Measurements from ENCODE around the gene RNF152. TPM values are rescaled to one million over a fixed set of nuclear protein-coding genes. Genes with fewer than 3 reads are reported as not detected.
"Not testable (repeated sequence)": the region's sequence is repeated elsewhere in the genome, so short reads cannot be mapped to it uniquely, and the experiment has no call there.

RNF152 gene
- total RNA-seq, 1 experiment from 2014 or later, result 0.18 TPM

DNA sequence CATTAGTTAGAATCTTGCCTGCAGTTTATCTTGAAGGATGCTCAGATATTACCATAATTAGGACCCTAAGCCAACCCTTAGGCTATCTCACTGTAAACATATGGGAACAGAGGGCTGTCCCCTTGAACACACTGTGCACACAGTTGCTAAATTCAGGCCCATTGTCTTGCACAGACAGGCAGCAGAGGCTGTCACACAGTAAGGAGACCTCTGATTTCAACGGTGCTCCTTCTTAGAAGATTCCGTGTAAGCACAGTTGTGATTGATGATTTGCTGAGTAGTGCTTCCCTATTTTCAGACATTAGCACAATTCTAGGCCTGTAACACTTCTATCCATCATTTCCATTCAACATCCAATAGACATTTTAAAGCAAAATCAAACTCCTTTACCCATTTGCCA is 108.0 kb downstream of the RNF152 start:
- Histone ChIP-seq H3K4me1 (ENCODE audit: control insufficient read depth, insufficient read depth, low read length) (no peaks in the 10 kb centered on the region), H3K27me3 (ENCODE audit: control insufficient read depth, insufficient read depth, low read length) (no peaks in the 10 kb centered on the region), H3K4me3 (ENCODE audit: low read depth in 2 of 2, low read length in 2 of 2) (no peak overlapping the region), H3K9me3 (ENCODE audit: control insufficient read depth, insufficient read depth, low read depth, low read length) (no peaks in the 10 kb centered on the region), H3K36me3 (ENCODE audit: control insufficient read depth, insufficient read depth, low read length) (no peaks in the 10 kb centered on the region), H3K27ac (ENCODE audit: low read length) (no peak overlapping the region)
- no TSS peak for BruUV-seq (replicated peaks)
- CTCF ChIA-PET, result no interaction called here
- POLR2A ChIA-PET, result no interaction called here
- DNase-seq (ENCODE audit: low read depth, low spot score) (no peak), ATAC-seq (no peak)
- in situ Hi-C loops (cut with HindIII; ENCODE audit: low pct_unique_long_range_greater_than_20kb, low sequenced_read_pairs) (no loop called here), intact Hi-C loops (cut with micrococcal nuclease; ENCODE audit: unreplicated experiment) (no loop called here)
- TF ChIP-seq POLR2AphosphoS5 (IDR thresholded peaks at IDR 0.05; ENCODE audit: low read depth, low read length) (no peak), SIN3A (IDR thresholded peaks at IDR 0.05; ENCODE audit: borderline replicate concordance, insufficient read depth, low read depth, low read length) (no peak), TCF7L2 (IDR thresholded peaks at IDR 0.05; ENCODE audit: low read depth, low read length) (no peak)
- TF ChIP-seq, protein P1, sequence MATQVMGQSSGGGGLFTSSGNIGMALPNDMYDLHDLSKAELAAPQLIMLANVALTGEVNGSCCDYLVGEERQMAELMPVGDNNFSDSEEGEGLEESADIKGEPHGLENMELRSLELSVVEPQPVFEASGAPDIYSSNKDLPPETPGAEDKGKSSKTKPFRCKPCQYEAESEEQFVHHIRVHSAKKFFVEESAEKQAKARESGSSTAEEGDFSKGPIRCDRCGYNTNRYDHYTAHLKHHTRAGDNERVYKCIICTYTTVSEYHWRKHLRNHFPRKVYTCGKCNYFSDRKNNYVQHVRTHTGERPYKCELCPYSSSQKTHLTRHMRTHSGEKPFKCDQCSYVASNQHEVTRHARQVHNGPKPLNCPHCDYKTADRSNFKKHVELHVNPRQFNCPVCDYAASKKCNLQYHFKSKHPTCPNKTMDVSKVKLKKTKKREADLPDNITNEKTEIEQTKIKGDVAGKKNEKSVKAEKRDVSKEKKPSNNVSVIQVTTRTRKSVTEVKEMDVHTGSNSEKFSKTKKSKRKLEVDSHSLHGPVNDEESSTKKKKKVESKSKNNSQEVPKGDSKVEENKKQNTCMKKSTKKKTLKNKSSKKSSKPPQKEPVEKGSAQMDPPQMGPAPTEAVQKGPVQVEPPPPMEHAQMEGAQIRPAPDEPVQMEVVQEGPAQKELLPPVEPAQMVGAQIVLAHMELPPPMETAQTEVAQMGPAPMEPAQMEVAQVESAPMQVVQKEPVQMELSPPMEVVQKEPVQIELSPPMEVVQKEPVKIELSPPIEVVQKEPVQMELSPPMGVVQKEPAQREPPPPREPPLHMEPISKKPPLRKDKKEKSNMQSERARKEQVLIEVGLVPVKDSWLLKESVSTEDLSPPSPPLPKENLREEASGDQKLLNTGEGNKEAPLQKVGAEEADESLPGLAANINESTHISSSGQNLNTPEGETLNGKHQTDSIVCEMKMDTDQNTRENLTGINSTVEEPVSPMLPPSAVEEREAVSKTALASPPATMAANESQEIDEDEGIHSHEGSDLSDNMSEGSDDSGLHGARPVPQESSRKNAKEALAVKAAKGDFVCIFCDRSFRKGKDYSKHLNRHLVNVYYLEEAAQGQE (IDR thresholded peaks at IDR 0.05; ENCODE audit: insufficient read depth in 1 of 2, low read depth in 2 of 2, low read length in 1 of 2), result no peak
- TF ChIP-seq, protein P2, sequence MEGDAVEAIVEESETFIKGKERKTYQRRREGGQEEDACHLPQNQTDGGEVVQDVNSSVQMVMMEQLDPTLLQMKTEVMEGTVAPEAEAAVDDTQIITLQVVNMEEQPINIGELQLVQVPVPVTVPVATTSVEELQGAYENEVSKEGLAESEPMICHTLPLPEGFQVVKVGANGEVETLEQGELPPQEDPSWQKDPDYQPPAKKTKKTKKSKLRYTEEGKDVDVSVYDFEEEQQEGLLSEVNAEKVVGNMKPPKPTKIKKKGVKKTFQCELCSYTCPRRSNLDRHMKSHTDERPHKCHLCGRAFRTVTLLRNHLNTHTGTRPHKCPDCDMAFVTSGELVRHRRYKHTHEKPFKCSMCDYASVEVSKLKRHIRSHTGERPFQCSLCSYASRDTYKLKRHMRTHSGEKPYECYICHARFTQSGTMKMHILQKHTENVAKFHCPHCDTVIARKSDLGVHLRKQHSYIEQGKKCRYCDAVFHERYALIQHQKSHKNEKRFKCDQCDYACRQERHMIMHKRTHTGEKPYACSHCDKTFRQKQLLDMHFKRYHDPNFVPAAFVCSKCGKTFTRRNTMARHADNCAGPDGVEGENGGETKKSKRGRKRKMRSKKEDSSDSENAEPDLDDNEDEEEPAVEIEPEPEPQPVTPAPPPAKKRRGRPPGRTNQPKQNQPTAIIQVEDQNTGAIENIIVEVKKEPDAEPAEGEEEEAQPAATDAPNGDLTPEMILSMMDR (IDR thresholded peaks at IDR 0.05), result no peak

DNA sequence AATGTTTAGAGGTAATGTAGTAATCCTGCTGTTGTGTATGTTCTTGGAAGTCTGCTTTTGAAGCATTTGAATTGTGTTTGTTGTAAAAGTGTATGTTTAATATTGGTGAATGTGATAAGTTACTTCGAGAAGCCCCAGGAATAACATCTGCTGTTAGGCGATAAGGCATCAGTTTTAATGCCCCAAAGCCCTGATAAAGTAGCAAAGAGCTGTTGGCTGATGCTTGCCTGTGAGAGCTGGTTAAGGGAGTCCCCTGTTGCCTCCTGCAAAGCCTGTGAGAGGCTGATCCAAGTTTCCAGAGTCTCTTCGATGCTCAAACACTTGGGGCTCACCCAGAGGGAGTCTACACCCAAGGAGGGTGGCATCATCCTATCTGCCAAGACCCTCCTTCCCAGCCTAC is 110.3 kb downstream of the RNF152 start:
- H3K36me3 ChIP-seq (ENCODE audit: control insufficient read depth, insufficient read depth, low read length), result no peaks in the 10 kb centered on the region
- intact Hi-C loops (cut with micrococcal nuclease; ENCODE audit: unreplicated experiment) (no loop called here), in situ Hi-C loops (cut with HindIII; ENCODE audit: low pct_unique_long_range_greater_than_20kb, low sequenced_read_pairs) (no loop called here)
- ChIA-PET CTCF (no interaction called here), POLR2A (no interaction called here)
- H3K4me1 ChIP-seq (ENCODE audit: control insufficient read depth, insufficient read depth, low read length), result no peaks in the 10 kb centered on the region
- H3K9me3 ChIP-seq (ENCODE audit: control insufficient read depth, insufficient read depth, low read depth, low read length), result no peaks in the 10 kb centered on the region
- H3K27me3 ChIP-seq (ENCODE audit: control insufficient read depth, insufficient read depth, low read length), result no peaks in the 10 kb centered on the region
- no peak for TF ChIP-seq TCF7L2 (IDR thresholded peaks at IDR 0.05; ENCODE audit: low read depth, low read length)
- TF ChIP-seq, protein P2 (IDR thresholded peaks at IDR 0.05), result no peak
- TF ChIP-seq, protein P1 (IDR thresholded peaks at IDR 0.05; ENCODE audit: insufficient read depth in 1 of 2, low read depth in 2 of 2, low read length in 1 of 2), result no peak
- no peak for TF ChIP-seq POLR2AphosphoS5 (IDR thresholded peaks at IDR 0.05; ENCODE audit: low read depth, low read length)
- no peak for TF ChIP-seq SIN3A (IDR thresholded peaks at IDR 0.05; ENCODE audit: borderline replicate concordance, insufficient read depth, low read depth, low read length)
- DNase-seq (ENCODE audit: low read depth, low spot score) (no peak), ATAC-seq (no peak)
- H3K27ac ChIP-seq (ENCODE audit: low read length), result no peak overlapping the region
- no TSS peak for BruUV-seq (replicated peaks)
- H3K4me3 ChIP-seq (ENCODE audit: low read depth in 2 of 2, low read length in 2 of 2), result no peak overlapping the region

DNA sequence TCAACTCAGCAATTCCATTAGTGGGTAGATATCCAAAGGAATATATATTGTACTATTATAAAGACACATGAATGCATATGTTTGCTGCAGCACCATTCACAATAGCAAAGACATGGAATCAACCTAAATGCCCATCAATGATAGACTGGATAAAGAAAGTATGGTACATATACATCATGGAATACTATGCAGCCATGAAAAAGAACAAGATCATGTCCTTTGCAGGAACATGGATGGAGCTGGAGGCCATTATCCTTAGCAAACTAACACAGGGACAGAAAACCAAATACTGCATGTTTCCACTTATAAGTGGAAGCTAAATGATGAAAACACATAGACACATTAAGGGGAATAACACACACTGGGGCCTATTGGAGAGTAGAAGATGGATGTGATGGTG is 116.6 kb downstream of the RNF152 start:
- BruUV-seq (replicated peaks); intact Hi-C loops (cut with micrococcal nuclease; ENCODE audit: unreplicated experiment); H3K4me1 ChIP-seq (ENCODE audit: control insufficient read depth, insufficient read depth, low read length); H3K9me3 ChIP-seq (ENCODE audit: control insufficient read depth, insufficient read depth, low read depth, low read length); DNase-seq (ENCODE audit: low read depth, low spot score); in situ Hi-C loops (cut with HindIII; ENCODE audit: low pct_unique_long_range_greater_than_20kb, low sequenced_read_pairs); H3K27ac ChIP-seq (ENCODE audit: low read length); POLR2A ChIA-PET; H3K36me3 ChIP-seq (ENCODE audit: control insufficient read depth, insufficient read depth, low read length); H3K4me3 ChIP-seq (ENCODE audit: low read depth in 2 of 2, low read length in 2 of 2); H3K27me3 ChIP-seq (ENCODE audit: control insufficient read depth, insufficient read depth, low read length); ATAC-seq; CTCF ChIA-PET: not testable (repeated sequence)

Measured in Panc1 (cell line).